HFFc6 (cell line): Measurements from ENCODE around the gene ATP6V0A1. TPM values are rescaled to one million over a fixed set of nuclear protein-coding genes. Genes with fewer than 3 reads are reported as not detected.

ENCODE experiments used
- DNase-seq: peaks from one replicate; pipeline ENCODE4 v3.0.0-alpha.2; 2018
- H3K27ac Mint-ChIP-seq: 2 replicates; pipeline ENCODE4 v1.8.0; 2020; ENCODE audit warnings: mild to moderate bottlenecking, mixed read lengths
- H3K27me3 Mint-ChIP-seq: 2 replicates; pipeline ENCODE4 v1.8.0; 2021; ENCODE audit warnings: mild to moderate bottlenecking, moderate library complexity, mixed read lengths; ENCODE audit not compliant: insufficient read depth
- H3K36me3 Mint-ChIP-seq: 2 replicates; pipeline ENCODE4 v1.8.0; 2021; ENCODE audit warnings: low read depth, mixed read lengths
- H3K4me1 Mint-ChIP-seq: 2 replicates; pipeline ENCODE4 v1.8.0; 2020; ENCODE audit warnings: low read depth, mixed read lengths
- H3K4me3 Mint-ChIP-seq: 2 replicates; pipeline ENCODE4 v1.8.0; 2020; ENCODE audit warnings: mild to moderate bottlenecking, moderate library complexity, mixed read lengths
- H3K9me3 Mint-ChIP-seq: 2 replicates; pipeline ENCODE4 v1.8.0; 2020; ENCODE audit warnings: mild to moderate bottlenecking, mixed read lengths
- CTCF ChIP-seq: fragments of 200-600 bp; sonication (generic); IDR thresholded peaks from 2 replicates; pipeline ENCODE4 v1.5.0; 2021; ENCODE audit warnings: antibody characterized with exemption, mild to moderate bottlenecking
- total RNA-seq, 6 experiments: library from RNA; stranded (reverse); fragmentation: NEBNext Ultra II Directional; extraction: Animal tissue kit (Norgen Biotek cat#: 25700); gene quantifications; 2 replicates in 1 of 6; 3 replicates in 5 of 6; pipeline ENCODE4 v1.2.3, GENCODE V29; 2021

ATP6V0A1 gene
- total RNA-seq, 6 experiments from 2014 or later, result 29.6 to 56.7 (median 37.1) TPM

DNA sequence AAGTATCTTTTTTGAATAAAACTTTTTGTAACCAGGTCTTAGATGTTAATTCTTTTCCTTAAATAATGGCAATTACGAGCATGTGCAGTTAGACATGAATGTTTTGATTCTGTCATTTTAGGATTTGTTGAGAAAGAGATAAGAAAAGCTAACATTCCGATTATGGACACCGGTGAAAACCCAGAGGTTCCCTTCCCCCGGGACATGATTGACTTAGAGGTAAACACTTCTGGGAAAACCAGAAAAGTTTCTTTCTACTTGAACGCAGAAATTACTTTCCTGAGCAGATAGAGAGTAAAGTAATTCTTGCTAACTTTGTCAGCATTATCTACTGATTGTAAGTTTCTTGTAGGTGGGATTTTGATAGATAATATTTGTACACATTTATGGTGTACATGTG, 9.2 kb downstream of the ATP6V0A1 start:
- no peaks in the 10 kb centered on the region for H3K9me3 Mint-ChIP-seq
- peaks cover 27% of the 10 kb centered on the region for H3K4me1 Mint-ChIP-seq
- TF ChIP-seq CTCF, result no peak
- H3K4me3 Mint-ChIP-seq, result no peak overlapping the region
- DNase-seq, result no peak
- peaks cover 32% of the 10 kb centered on the region for H3K36me3 Mint-ChIP-seq
- no peaks in the 10 kb centered on the region for H3K27me3 Mint-ChIP-seq
- no peak overlapping the region for H3K27ac Mint-ChIP-seq

DNA sequence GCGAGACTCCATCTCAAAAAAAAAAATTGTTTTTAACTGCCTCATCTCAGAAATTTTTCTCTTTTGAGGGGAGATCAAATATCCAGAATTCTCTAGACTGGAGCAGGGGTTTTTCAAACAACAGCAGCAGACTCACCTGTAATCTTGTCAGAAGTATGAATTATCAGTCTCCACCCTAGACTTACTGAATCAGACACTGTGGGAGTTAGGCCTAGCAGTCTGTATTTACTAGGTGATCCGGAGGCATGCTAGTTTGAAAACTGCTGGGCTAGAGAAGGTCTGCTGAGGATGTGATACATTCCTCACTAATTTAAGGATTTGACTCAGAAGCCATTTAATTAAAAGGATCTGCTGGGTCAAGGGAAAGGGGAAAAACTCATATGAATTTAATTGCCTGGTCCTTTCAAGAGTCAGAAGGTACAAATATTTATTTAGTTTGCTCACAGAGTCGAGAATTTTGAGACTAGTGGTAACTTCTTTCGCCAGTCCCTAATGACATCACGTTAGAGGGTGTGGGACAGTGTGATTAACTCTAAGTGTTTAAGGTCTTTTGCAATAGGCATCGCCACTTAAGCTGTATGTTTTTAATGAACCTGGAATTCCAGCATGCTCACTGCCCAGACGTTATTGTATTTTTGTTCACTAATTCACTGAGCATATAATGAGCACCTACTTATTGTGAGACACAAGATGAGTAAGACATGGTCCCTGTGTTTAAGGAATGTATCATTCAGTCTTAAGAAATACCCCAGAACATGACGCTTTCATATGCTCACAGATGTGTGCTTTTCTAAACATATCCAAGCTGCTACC, 14.2 kb downstream of the ATP6V0A1 start:
- Mint-ChIP-seq H3K9me3 (no peaks in the 10 kb centered on the region), H3K4me1 (peaks cover 38% of the 10 kb centered on the region), H3K4me3 (peak overlapping the region; percentile 28; the same call in 1 of the 2 replicates), H3K27ac (peak overlapping the region; percentile 85), H3K27me3 (no peaks in the 10 kb centered on the region; the same call in 1 of the 2 replicates), H3K36me3 (peaks cover 45% of the 10 kb centered on the region)
- DNase-seq, result peak; percentile 76
- TF ChIP-seq CTCF, result no peak

GRCh38 chr17:42474276-42474675, 15.6 kb downstream of the ATP6V0A1 start:
- Mint-ChIP-seq H3K36me3 (peaks cover 45% of the 10 kb centered on the region), H3K4me1 (peaks cover 32% of the 10 kb centered on the region), H3K27ac (peak overlapping the region; percentile 69), H3K9me3 (no peaks in the 10 kb centered on the region), H3K27me3 (no peaks in the 10 kb centered on the region; the same call in 1 of the 2 replicates), H3K4me3 (no peak overlapping the region)
- TF ChIP-seq CTCF, result no peak
- no peak for DNase-seq

- Mint-ChIP-seq H3K36me3 (peaks cover 40% of the 10 kb centered on the region), H3K4me1 (peaks cover 27% of the 10 kb centered on the region), H3K9me3 (no peaks in the 10 kb centered on the region), H3K4me3 (no peak overlapping the region), H3K27ac (no peak overlapping the region), H3K27me3 (no peaks in the 10 kb centered on the region; the same call in 1 of the 2 replicates)
- no peak for DNase-seq
- TF ChIP-seq CTCF, result no peak
Observed at GRCh38 chr17:42475121-42475520, 16.4 kb downstream of the ATP6V0A1 start.

- H3K27ac Mint-ChIP-seq, result no peak overlapping the region
- DNase-seq, result no peak
- H3K9me3 Mint-ChIP-seq, result no peaks in the 10 kb centered on the region
- no peak overlapping the region for H3K4me3 Mint-ChIP-seq
- H3K27me3 Mint-ChIP-seq, result no peaks in the 10 kb centered on the region; the same call in 1 of the 2 replicates
- TF ChIP-seq CTCF, result no peak
- peaks cover 27% of the 10 kb centered on the region for H3K4me1 Mint-ChIP-seq
- H3K36me3 Mint-ChIP-seq, result peaks cover 40% of the 10 kb centered on the region
Observed at GRCh38 chr17:42475835-42476234, 17.2 kb downstream of the ATP6V0A1 start.
